NCI-H2196 (cell line): ENCODE measurements around the gene MPDZ.
A peak's percentile ranks its signal among the peaks of the same experiment; 100 is the strongest.

Experiments used
- DNase-seq: peaks from one replicate; lab custom pipeline; 2025; ENCODE audit not compliant: unreplicated experiment; lab: John Stamatoyannopoulos, UW

The MPDZ gene, protein sequence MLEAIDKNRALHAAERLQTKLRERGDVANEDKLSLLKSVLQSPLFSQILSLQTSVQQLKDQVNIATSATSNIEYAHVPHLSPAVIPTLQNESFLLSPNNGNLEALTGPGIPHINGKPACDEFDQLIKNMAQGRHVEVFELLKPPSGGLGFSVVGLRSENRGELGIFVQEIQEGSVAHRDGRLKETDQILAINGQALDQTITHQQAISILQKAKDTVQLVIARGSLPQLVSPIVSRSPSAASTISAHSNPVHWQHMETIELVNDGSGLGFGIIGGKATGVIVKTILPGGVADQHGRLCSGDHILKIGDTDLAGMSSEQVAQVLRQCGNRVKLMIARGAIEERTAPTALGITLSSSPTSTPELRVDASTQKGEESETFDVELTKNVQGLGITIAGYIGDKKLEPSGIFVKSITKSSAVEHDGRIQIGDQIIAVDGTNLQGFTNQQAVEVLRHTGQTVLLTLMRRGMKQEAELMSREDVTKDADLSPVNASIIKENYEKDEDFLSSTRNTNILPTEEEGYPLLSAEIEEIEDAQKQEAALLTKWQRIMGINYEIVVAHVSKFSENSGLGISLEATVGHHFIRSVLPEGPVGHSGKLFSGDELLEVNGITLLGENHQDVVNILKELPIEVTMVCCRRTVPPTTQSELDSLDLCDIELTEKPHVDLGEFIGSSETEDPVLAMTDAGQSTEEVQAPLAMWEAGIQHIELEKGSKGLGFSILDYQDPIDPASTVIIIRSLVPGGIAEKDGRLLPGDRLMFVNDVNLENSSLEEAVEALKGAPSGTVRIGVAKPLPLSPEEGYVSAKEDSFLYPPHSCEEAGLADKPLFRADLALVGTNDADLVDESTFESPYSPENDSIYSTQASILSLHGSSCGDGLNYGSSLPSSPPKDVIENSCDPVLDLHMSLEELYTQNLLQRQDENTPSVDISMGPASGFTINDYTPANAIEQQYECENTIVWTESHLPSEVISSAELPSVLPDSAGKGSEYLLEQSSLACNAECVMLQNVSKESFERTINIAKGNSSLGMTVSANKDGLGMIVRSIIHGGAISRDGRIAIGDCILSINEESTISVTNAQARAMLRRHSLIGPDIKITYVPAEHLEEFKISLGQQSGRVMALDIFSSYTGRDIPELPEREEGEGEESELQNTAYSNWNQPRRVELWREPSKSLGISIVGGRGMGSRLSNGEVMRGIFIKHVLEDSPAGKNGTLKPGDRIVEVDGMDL (N-terminal part only)

DNA sequence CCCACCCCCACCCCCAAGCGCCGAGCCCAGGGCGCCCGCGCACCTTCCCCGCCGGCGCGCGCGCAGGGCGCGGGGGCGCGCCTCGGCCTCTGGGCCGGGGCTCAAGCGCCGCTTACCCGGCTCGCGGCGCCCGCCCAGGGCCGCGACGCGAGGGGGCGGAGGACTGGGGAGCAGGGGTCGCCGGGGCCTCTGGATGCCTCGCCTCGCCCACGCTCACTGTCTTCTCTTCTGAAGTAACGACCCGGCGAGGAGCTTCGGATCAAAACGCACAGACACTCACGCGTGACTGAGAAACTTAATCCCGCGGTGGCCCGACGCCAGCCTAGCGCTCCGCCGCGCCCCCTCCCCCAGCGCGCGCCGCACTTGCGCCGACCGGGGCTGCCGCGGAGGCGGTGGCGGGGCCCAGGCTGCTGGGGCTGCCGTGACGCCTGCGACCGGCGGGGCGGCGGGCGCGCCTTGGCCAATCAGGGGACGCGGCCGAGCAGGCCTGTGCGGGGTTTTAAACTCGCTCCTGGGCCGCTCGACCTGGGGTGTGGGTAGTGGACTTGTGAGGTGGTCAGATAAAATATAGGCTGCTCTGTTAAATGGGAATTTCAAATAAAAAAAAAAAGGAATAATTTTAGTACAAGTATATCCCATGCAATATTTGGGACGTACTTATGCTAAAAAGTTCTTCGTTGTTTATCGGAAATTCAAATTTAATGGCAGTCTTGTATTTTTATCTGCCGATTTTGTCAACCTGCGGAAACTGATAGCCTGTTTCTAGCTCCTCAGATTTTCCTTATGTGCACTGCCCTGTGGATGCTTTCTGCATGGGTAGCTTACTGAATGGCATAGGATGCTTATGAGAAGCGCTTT lies at the start of gene MPDZ:
Gene MPDZ, minus strand, starts transcription at position 409 of the 858 bp plus-strand sequence. CDS start 29,377 bp downstream, outside the sequence.
- peak; percentile 95 for DNase-seq

DNA sequence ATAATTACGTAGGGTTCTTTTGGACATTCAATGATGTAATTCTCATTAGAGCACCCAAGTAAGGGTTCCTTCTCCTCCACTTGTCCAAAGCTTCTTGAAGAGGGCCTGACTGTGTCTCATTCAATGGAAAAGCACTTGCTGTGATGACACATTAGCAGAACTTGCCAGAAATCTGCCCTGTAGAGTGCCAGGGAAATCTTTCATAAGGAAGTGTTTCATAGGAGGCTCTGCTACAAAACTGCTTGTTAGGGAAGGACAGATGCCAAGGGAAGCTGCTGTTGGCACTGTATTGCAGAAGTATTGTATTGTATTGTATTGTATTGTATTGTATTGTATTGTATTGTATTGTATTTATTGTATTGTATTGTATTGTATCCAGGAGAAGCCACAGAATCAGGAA lies 45.5 kb upstream of the MPDZ start:
- DNase-seq: no peak

DNA sequence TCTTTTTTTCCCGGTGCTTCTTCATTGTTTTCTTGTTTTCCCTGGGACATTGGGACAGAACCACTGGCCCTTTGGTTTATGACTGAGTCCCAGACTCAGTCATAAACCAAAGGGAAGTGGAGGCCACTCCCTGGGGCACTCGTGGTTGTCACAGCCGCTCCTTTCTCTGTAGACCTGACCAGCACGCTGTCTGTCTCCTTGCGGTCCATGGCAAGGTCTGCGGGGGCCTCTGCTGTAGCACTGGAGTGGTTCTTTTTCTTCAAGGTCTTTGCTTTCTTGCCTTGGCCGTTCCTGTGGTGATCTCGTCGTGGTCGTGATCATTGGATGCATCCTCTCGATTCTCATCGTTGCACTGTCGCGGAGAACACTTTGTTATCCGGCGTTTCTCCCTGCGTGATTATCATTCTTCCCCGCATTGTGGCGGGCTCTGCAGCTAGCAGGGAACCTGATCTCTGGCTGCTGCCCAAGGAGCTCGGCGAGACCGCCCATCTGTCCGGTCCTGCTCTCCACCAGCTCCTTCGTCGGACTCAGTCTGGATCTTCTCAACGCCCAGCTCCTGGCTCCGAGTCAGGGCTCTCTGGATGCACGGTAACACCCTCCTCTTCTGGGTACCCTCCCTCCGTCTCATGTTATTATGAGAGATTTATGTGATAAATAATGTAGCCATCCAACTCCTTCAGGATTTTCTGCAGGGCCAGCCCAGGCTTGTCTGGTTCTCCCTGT lies 43.5 kb upstream of the MPDZ start:
- no peak for DNase-seq

DNA sequence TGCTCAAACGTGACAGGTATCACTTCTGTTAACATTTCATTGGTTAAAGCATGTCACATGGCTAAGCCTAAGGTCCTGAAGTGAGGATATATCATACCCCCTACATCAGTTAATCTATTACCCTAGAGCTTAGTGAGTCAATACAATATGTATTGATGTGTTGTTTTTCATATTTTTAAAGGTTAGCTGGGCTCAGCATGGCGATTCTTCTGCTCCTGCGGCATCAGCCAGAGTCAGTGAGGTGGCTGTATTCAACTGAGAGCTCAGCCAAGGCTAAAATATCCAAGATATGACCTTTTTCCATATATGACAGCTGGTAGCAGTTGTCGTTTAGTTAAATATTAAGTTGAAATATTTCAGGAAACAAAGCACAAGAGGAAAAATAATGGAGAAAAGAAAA lies 38.5 kb upstream of the MPDZ start:
- no peak for DNase-seq

DNA sequence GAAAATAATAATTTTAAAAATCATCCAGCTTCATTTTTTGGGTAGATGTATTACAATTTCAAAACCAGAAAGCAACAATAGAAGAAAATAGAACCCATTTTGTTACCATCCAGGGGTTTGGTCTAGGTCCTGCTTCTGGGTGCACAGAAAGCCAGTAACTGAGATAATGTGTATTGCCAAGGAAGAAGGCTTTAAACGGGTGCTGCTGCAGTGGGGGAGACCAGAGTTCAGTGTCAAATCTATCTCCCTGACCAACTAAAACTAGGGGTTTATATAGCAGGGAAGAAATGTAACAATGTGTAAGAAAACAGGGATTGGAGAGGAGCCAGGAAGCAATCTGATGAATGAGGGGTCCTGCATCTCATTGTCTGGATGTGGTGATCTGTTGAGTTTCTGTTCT lies 17.5 kb upstream of the MPDZ start:
- DNase-seq: no peak

DNA sequence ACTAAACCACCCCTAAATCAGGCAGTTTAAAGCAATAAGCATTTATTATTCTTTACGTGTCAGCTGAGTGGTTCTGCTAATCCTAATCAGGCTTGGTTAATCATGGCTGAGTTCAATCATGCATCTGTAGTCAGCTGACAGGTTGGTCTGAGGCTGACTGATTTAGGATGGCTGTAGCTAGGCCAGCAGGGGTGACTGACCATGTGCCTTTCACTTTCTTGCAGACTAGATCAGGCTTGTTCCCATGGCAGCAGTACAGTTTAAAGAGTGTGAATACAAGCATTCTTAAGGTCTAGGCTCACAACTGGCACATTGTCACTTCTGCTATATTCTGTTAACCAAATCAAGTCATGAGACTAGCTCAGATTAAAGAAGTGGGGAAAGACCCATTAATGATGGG lies 16.1 kb upstream of the MPDZ start:
- DNase-seq: no peak

DNA sequence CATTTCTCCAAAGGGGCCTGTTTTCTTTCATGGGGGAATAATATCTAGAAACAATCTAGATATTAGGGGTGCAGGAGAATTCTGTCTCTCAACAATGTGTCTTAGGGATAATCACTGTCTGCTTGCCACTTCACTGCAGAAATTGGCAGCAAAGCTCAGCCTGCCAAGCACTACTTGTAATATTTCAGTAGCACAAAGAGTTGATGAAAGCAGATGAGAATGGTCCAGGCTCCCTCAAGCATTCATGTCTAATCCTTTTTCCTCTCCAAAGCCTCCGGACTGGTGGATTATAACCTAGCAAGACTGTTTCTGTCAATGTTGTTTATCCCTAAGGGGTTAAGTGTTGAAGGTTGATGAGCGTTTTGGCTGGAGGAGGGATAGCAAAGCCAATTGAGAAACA lies 13.3 kb upstream of the MPDZ start:
- no peak for DNase-seq

DNA sequence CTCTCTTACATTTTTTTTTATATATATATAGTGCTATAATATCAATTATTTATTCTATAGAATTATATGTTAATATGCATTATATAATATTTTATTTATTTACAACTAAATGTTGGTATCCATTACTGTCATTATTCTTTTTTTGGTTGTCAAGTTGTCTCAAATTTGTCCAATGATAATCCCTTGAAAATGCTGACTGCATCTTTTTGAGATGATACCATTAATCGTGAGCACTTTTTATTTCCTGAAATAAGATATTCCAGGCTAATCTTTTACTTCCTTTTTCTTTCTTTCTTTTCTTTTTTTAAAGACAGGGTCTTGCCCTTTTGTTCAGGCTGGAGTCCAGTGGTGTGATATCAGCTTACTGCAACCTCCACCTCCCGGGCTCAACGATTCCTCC lies 12.7 kb upstream of the MPDZ start:
- DNase-seq: no peak

DNA sequence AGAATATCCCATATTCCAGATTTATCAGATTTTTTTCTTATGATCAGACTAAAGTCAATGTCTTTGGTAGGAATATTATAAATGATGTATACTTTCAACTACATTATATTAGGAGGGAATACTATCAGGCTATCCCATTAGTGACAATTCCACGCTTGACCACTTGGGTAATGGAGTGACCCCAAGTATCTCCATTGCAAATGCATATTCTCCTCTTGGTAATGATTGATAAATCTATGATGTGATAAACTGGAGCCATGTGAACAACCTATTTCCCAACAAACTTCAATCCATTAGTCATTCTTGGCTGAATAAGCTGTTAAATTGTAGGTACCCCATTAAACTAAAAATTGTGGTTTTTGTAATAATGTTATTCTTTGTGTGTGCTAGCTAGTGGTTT lies 12.2 kb upstream of the MPDZ start:
- no peak for DNase-seq

DNA sequence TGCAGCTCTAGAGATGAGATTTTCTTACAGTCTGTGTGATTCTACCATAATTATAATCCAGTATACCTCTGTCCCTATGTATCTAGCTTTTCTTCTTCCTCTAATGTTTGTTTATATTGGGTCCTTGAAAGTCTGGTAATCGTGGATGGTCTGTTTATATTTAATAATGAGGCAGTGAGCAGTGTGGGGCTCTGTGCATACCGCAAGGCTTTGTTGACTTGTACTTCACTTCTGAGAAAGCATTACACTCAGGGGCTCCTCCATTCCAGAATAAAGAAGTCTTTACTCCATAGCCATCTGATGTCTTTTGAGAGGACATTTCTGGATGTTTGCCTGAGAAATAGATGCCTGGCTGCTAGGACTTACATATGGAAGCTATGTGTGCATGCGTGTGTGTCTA lies 4.5 kb upstream of the MPDZ start:
- DNase-seq: no peak

DNA sequence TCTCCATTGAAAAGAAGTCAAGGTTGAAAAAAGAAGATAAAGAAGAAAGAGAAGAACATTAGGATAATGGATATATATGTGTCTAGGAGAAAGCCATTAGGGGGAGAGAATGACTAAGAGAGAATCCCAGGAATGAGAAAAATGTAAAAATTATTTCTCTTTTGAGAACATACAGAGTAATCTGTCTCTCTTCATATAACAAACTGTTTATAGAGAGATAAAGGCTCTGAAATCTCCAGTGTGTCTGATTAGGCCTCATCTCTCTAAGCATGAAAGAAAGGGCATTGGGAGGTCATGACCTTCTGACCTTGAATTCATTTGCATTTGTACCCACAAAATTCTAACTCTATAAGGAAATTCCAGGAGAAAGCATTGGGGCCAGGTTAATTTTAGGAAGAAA lies 3.5 kb upstream of the MPDZ start:
- DNase-seq: no peak

DNA sequence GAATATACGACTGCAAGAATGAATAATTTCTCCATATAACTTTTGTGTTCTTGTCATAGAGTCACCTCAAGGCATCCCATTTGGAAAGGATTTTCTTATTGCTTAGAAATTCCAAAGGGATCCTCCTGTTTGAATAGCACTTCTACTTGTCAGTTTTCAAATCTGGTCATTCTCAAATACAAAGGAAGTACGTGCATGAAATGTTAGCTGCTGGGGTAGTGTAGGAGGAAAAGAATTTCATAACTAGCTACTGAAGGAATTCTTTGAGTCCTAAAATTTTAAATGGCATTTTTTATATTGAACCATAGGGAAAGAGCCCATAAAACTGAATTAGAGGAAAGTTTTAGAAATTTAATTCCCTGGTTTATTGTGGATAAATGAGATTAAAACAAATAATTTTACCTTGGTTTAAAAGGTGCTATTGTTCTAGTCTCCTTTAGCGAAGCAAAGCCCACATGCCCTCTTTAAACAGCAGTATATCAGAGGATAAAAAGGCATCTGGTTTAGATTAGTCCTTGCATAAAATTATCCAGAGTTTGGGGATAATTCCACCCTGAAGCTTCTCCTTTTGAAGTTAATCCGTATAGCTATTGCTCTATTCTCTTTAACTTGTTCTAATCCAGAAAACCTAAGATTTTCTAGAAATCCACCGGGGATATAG lies 2.0 kb upstream of the MPDZ start:
- DNase-seq: no peak

DNA sequence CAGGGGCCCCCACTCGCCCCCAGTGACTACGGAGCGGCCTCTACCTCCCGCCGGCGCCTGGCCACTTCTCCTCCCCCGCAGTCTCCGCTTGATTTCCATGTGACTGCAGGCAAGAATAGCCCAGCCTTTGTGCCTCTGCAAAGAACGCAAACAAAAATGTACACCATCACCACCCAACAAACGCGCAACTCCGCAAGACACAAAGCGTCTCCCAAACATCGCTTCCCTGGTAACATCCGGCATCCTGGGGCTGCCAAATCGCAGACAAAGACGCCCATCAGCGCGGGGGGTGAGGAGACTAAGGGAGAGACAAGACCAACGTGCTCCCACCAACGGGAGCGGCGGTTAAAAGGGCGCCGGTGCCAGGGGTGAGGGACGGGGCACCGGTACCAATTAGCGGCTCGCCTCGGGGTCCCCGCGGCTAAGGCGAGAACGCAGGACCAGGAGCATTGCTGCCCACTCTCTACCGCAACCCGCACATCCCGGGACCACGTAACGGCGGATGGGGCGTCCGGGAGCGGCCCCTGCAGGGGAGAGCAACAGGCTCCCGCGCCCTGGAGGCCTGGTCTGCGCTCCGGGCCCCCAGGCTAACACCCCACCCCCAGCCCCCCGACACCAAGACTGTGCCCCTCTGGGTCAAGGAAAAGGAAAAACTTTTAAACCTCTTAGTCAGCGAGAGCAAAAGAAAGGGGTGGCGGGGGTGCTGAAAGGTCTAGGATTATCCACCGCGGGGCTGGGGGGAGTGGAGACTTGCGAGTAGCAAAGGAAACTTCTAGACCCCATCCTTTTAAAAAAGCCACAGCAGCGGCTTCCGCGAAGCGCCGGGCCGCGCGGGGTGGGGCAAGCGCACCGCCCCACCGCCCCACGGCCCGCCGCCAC lies 885 bp downstream of the MPDZ start:
- DNase-seq: peak; percentile 83

DNA sequence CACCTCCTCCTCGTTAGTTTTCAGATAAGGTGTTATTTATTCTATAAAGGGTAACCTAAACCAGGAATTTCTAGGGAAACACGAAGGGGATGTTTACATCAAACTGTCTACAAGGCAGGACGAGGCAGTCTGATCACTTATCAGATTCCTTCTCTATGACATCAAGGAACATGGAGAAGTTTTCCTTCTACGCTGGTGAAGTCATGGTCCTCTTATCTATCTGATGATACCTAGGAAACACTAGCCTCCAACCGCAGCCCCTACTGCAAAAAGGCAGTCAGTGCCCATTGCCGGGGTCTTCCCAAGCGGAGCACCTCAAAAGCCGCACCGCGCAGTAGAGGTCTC lies 1.5 kb downstream of the MPDZ start:
- DNase-seq: peak; percentile 70

DNA sequence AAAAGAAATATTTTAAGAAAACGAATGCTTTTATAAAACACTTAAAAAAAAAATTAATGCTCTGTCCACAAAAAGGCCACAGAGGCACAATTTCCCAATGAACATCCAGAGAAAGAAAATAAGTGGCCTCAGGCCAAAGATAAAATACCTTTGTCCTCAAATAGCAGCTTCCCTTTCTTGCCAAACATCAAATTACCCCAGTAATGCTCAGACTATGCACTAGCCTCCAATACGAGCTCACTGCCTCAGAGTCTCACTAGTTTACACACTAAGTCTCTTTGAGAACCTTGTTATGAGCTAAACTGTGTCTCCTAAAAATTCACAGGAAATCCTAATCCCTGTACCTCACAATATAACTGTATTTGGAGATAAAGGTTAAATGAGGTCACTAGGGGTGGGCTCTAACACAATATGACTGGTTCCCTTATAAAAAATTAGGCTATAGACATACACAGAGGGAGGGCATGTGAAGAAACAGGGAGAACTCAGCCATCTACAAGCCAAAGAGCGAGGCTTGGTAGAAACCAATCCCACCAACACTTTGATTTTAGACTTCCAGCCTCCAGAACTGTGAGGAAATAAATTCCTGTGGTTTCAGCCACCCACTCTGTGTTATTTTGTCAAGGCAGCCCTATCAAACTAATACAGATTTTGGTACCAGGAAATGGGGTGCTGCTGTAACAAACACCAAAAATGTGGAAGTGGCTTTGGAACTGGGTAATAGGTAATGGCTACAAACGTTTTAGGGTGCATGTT lies 4.4 kb downstream of the MPDZ start:
- DNase-seq: peak; percentile 37

DNA sequence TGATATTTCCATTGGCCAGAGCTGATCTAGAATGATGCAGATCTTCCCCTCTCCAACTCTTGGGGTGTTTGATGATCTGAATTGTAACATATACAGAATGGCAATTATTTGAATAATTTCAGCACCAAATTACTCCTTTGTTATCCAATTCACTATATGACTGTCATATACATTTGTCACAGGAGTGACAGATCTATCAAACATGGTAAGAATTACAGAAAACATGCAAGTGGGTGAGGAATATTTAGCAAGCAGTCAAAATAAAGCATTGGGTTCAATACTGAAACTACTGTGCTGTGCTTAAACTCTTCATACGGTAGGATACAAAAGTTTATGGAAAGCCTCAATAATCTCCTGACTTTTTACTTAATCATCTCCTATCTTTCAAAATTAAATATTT lies 8.8 kb downstream of the MPDZ start:
- DNase-seq: no peak

DNA sequence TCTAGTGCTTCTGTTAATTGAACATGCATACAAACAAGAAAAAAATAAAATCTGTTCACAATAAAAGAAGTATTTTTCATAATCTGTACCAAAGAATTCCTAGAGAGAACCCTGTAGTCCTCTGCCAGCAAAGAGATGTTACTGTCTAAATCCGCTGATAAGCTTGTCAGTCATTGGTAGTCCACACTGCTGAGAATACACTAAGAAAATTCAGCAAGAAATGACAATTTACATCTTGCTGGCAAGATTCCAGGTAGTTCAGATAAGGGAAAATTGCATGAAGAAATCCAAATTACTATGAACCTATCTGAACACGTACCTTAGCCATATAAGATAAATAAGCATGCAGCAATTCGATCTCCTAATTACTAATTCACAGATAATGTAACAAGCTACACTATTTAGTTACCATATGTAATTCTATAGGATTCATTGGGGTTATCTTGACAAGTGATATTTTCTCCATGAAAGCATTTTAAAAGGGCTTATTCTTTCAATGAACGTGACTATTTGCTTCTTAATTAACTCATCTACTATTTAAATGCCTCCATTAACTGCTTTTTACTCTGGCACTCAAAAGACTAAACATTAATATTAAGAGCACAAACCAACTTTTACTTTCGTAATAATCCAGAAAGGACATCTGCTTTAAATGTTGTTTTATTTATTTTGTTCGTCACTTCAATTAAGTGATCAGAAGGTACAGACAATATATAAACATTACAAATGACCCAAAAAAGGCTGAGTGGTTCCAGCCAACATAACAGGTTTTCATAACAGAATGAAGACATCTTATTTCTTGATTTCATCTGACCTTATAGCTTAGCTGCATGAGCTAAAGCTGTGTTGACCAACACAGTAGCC lies 9.7 kb downstream of the MPDZ start:
- peak; percentile 22 for DNase-seq
